Effector memory CD4-positive, alpha-beta T cell (primary cell): ENCODE data around the gene CLSTN3.

Experiments used
- DNase-seq, 3 donors: peaks; one replicate each; pipeline ENCODE4 v3.0.0-alpha.2; 2020
- H3K27ac ChIP-seq: 2 replicates; pipeline ENCODE4 v1.7.0; 2013; ENCODE audit warnings: mild to moderate bottlenecking, low read length, moderate library complexity; ENCODE audit not compliant: insufficient read depth, poor library complexity, severe bottlenecking
- H3K27me3 ChIP-seq: replicated peaks from 2 replicates; pipeline ENCODE4 v1.7.0; 2013; ENCODE audit warnings: mild to moderate bottlenecking, low read length; ENCODE audit not compliant: insufficient read depth, control insufficient read depth, poor library complexity, severe bottlenecking
- H3K36me3 ChIP-seq: 2 replicates; pipeline ENCODE4 v1.7.0; 2013; ENCODE audit warnings: mild to moderate bottlenecking, low read length, moderate library complexity; ENCODE audit not compliant: control insufficient read depth, insufficient read depth
- H3K4me1 ChIP-seq: 2 replicates; pipeline ENCODE4 v1.7.0; 2013; ENCODE audit warnings: low read length, mild to moderate bottlenecking; ENCODE audit not compliant: control insufficient read depth, insufficient read depth, poor library complexity, severe bottlenecking
- H3K4me3 ChIP-seq: 2 replicates; pipeline ENCODE4 v1.7.0; 2013; ENCODE audit warnings: low read length, low read depth, mild to moderate bottlenecking; ENCODE audit not compliant: insufficient read depth, poor library complexity, severe bottlenecking
- H3K9me3 ChIP-seq: 2 replicates; pipeline ENCODE4 v1.7.0; 2013; ENCODE audit warnings: mild to moderate bottlenecking, low read length, moderate library complexity; ENCODE audit not compliant: control insufficient read depth

Gene CLSTN3

GRCh38 chr12:7158781-7159609, 28.8 kb downstream of the CLSTN3 start:
- no peaks in the 10 kb centered on the region for H3K9me3 ChIP-seq
- H3K36me3 ChIP-seq = peaks cover 19% of the 10 kb centered on the region
- no peaks in the 10 kb centered on the region for H3K27me3 ChIP-seq
- no peak for DNase-seq
- no peak overlapping the region for H3K27ac ChIP-seq
- peaks cover 8% of the 10 kb centered on the region for H3K4me1 ChIP-seq
- H3K4me3 ChIP-seq = no peak overlapping the region

GRCh38 chr12:7160183-7160582, 30.0 kb downstream of the CLSTN3 start:
- Histone ChIP-seq H3K27me3 (no peaks in the 10 kb centered on the region), H3K9me3 (no peaks in the 10 kb centered on the region), H3K4me3 (no peak overlapping the region), H3K36me3 (peaks cover 9% of the 10 kb centered on the region), H3K27ac (no peak overlapping the region), H3K4me1 (peaks cover 8% of the 10 kb centered on the region)
- no peak for DNase-seq

DNA sequence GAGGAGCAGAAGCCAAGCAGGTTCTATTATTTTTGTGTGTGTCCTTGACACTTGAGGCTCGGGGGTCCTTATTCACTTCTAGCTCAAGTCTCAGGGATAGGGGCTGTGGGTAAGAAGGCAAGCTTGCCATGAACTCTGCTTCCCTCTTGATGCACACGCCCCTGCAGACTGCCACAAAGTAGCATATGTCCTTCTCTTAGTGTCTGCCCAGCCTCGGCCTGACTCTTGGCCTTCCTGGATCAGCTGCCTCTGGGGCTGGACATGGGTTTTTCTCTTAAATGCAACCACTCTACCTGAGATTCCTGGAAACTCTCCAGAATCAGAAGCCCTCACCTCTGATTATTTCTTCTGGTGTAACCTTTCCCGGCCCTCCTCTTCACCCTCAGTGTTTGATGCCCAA, 31.2 kb downstream of the CLSTN3 start:
- no peak for DNase-seq
- no peaks in the 10 kb centered on the region for H3K27me3 ChIP-seq
- H3K9me3 ChIP-seq = no peaks in the 10 kb centered on the region
- peaks cover 8% of the 10 kb centered on the region for H3K4me1 ChIP-seq
- no peak overlapping the region for H3K27ac ChIP-seq
- peaks cover 9% of the 10 kb centered on the region for H3K36me3 ChIP-seq
- H3K4me3 ChIP-seq = no peak overlapping the region

GRCh38 chr12:7161811-7162210, 31.6 kb downstream of the CLSTN3 start:
- Histone ChIP-seq H3K9me3 (no peaks in the 10 kb centered on the region), H3K4me3 (no peak overlapping the region), H3K36me3 (peaks cover 5% of the 10 kb centered on the region), H3K27ac (no peak overlapping the region), H3K27me3 (no peaks in the 10 kb centered on the region), H3K4me1 (peaks cover 8% of the 10 kb centered on the region)
- DNase-seq = no peak

DNA sequence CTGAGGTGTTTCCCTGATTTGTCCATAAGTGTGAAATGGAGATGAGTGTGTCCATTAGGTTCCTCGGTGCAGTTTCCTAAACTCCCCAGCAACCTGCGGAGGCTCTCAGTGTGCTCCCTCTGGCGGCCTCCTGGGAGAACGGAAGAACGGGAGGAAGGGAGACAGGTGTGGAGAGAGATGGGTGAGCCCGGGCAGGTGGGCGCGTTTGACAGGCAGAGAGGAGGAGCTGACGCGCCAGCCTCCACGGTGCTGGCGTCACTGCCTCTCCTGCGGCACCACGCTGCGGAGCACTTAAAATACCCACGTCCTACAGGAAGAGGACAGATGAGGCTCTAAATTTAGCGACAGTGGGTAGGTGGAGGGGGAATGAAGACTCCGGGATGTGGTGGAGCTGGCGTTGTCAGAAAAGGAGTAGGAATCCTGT, 32.5 kb downstream of the CLSTN3 start:
- Histone ChIP-seq H3K4me1 (peaks cover 8% of the 10 kb centered on the region), H3K36me3 (no peaks in the 10 kb centered on the region), H3K9me3 (no peaks in the 10 kb centered on the region), H3K4me3 (no peak overlapping the region), H3K27me3 (no peaks in the 10 kb centered on the region), H3K27ac (no peak overlapping the region)
- peak in 2 of 3 donors; percentile 3 for DNase-seq

DNA sequence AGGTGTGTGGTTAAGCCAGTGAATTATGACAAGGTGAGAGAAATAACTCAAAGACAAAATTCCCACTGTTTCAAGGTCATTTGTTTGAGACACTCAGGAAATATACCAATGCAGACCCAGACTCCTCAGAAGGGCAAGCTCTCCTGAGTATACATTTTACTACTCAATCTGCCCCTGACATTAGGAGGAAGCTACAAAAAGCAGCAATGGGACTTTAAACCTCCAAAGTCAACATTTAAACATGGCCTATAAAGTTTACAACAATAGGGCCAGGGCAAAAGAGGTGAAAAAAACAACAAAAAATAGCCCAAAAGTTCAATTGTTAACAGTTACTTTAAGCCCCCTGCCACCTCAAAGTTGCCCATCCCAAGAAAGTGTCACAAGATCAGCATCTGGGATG, 39.8 kb downstream of the CLSTN3 start:
- Histone ChIP-seq H3K27me3 (no peaks in the 10 kb centered on the region), H3K36me3 (no peaks in the 10 kb centered on the region), H3K27ac (no peak overlapping the region), H3K4me3 (no peak overlapping the region), H3K4me1 (no peaks in the 10 kb centered on the region), H3K9me3 (no peaks in the 10 kb centered on the region)
- DNase-seq = no peak

- no peak for DNase-seq
- H3K9me3 ChIP-seq = no peaks in the 10 kb centered on the region
These were observed 41.7 kb downstream of the CLSTN3 start for GRCh38 chr12:7171854-7172253.

DNA sequence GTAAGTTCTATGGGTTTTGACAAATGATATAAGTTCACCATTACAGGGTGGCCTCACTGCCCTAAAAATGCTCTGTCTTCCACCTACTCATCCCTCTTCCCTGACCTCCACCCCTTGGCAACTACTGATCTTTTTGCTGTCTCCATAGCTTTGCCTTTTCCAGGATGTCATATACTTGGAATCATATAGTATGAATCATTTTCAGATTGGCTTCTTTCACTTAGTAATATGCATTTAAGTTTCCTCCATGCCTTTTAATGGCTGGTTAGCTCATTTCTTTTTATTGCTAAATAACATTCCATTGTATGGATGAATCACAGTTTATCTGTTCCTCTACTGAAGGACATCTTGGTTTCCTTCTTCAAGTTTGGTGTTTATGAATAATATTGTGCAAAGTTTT, 45.3 kb downstream of the CLSTN3 start:
- DNase-seq = no peak
- Histone ChIP-seq H3K9me3 (no peaks in the 10 kb centered on the region), H3K36me3 (no peaks in the 10 kb centered on the region)

More at GRCh38 chr12:7171854-7172253, 41.7 kb downstream of the CLSTN3 start:
- Histone ChIP-seq H3K4me3 (no peak overlapping the region), H3K36me3 (no peaks in the 10 kb centered on the region), H3K27me3 (no peaks in the 10 kb centered on the region), H3K27ac (no peak overlapping the region), H3K4me1 (no peaks in the 10 kb centered on the region)

DNA sequence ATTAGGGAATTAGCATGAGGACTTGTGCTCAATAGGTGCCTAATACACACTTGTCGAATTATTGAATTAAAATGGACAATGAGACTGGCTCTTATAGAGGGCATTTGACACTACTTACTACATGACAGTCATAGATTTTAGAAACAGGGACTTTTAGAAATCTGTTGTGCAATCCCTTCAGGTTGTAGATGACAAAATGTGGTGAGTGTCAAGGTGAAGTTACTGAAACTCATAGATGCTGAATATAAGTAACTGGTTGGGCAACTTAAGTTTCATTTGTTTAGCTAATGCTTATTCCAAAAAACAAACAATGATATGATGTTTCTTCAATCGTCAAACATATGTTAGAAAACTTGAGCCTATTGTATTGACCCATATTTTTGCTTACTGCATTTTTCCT, 46.4 kb downstream of the CLSTN3 start:
- H3K9me3 ChIP-seq = no peaks in the 10 kb centered on the region
- no peaks in the 10 kb centered on the region for H3K27me3 ChIP-seq
- no peaks in the 10 kb centered on the region for H3K4me1 ChIP-seq
- no peaks in the 10 kb centered on the region for H3K36me3 ChIP-seq
- no peak for DNase-seq
- no peak overlapping the region for H3K4me3 ChIP-seq
- H3K27ac ChIP-seq = no peak overlapping the region

More for the DNA sequence above, 45.3 kb downstream of the CLSTN3 start:
- no peaks in the 10 kb centered on the region for H3K27me3 ChIP-seq
- H3K4me3 ChIP-seq = no peak overlapping the region
- H3K4me1 ChIP-seq = no peaks in the 10 kb centered on the region
- no peak overlapping the region for H3K27ac ChIP-seq

- Histone ChIP-seq H3K27ac (no peak overlapping the region), H3K4me1 (no peaks in the 10 kb centered on the region)
These were observed 48.3 kb downstream of the CLSTN3 start for GRCh38 chr12:7178481-7178880.

More at GRCh38 chr12:7178481-7178880, 48.3 kb downstream of the CLSTN3 start:
- Histone ChIP-seq H3K4me3 (no peak overlapping the region), H3K27me3 (no peaks in the 10 kb centered on the region), H3K9me3 (no peaks in the 10 kb centered on the region), H3K36me3 (no peaks in the 10 kb centered on the region)
- DNase-seq = no peak
